HepG2 (cell line): ENCODE measurements around the gene CISD1. TPM values are rescaled to one million over a fixed set of nuclear protein-coding genes. Genes with fewer than 3 reads are reported as not detected.

Source experiments
- FOXO1 ChIP-seq: sonication (generic); formaldehyde crosslinking; IDR thresholded peaks from 2 replicates; pipeline ENCODE4 v1.4.0; 2020; ENCODE audit warnings: missing genetic modification reagents
- HCFC1 ChIP-seq: fragments of 150-350 bp; IDR thresholded peaks from 2 replicates; pipeline ENCODE4 v1.6.1; 2014; ENCODE audit warnings: low read depth, low read length
- HOXA5 ChIP-seq: sonication (generic); formaldehyde crosslinking; IDR thresholded peaks from 2 replicates; pipeline ENCODE4 v1.4.0; 2020; ENCODE audit warnings: missing genetic modification reagents
- HOXD1 ChIP-seq: sonication (generic); formaldehyde crosslinking; IDR thresholded peaks from 2 replicates; pipeline ENCODE4 v1.5.0; 2020; ENCODE audit warnings: missing genetic modification reagents
- JUNB ChIP-seq: sonication (generic); formaldehyde crosslinking; IDR thresholded peaks from 2 replicates; pipeline ENCODE4 v1.8.0; 2022; ENCODE audit warnings: missing genetic modification reagents, mild to moderate bottlenecking, borderline replicate concordance
- KAT8 ChIP-seq: IDR thresholded peaks from 2 replicates; pipeline ENCODE4 v1.6.1; 2016; ENCODE audit warnings: missing genetic modification reagents, missing compliant biosample characterization
- KMT2A ChIP-seq: sonication (generic); formaldehyde crosslinking; IDR thresholded peaks from 2 replicates; pipeline ENCODE4 v1.4.0; 2020; ENCODE audit warnings: missing genetic modification reagents
- LCORL ChIP-seq, 2 experiments: fragments of 450-650 bp in 1 of 2; sonication (generic) in 1 of 2; formaldehyde crosslinking in 1 of 2; IDR thresholded peaks; 2 replicates each; pipeline versions ENCODE4 v1.5.0 to v1.6.1; 2017 to 2020; ENCODE audit warnings: antibody characterized with exemption in 1 of 2, missing genetic modification reagents in 1 of 2
- NCOA5 ChIP-seq: sonication (generic); formaldehyde crosslinking; IDR thresholded peaks from 2 replicates; pipeline ENCODE4 v1.4.0; 2020; ENCODE audit warnings: missing genetic modification reagents
- NFKBIZ ChIP-seq: IDR thresholded peaks from 2 replicates; pipeline ENCODE4 v1.6.1; 2018; ENCODE audit warnings: missing genetic modification reagents, missing compliant biosample characterization
- POLR2AphosphoS5 ChIP-seq: IDR thresholded peaks from 2 replicates; pipeline ENCODE4 v1.6.1; 2012; ENCODE audit warnings: low read depth, low read length
- RBFOX2 ChIP-seq: fragments of 200-400 bp; formaldehyde crosslinking; IDR thresholded peaks from 2 replicates; pipeline ENCODE4 v1.6.1; 2017; ENCODE audit warnings: low read depth, mild to moderate bottlenecking, low read length
- SAFB2 ChIP-seq: sonication (generic); formaldehyde crosslinking; IDR thresholded peaks from 2 replicates; pipeline ENCODE4 v1.5.1; 2020; ENCODE audit warnings: missing genetic modification reagents, low read depth, mild to moderate bottlenecking, borderline replicate concordance
- SNAPC4 ChIP-seq: sonication (generic); formaldehyde crosslinking; IDR thresholded peaks from 2 replicates; pipeline ENCODE4 v1.4.0; 2020; ENCODE audit warnings: mild to moderate bottlenecking, missing genetic modification reagents
- SNRNP70 ChIP-seq: fragments of 200-400 bp; formaldehyde crosslinking; IDR thresholded peaks from 2 replicates; pipeline ENCODE4 v1.6.1; 2017; ENCODE audit warnings: mild to moderate bottlenecking, low read depth, low read length, moderate library complexity
- SOX5 ChIP-seq: IDR thresholded peaks from 2 replicates; pipeline ENCODE4 v1.6.1; 2016; ENCODE audit warnings: borderline replicate concordance
- YEATS4 ChIP-seq: sonication (generic); formaldehyde crosslinking; IDR thresholded peaks from 2 replicates; pipeline ENCODE4 v1.4.0; 2020; ENCODE audit warnings: missing genetic modification reagents, borderline replicate concordance
- ZBTB43 ChIP-seq: sonication (generic); formaldehyde crosslinking; conservative IDR thresholded peaks from 2 replicates; pipeline ENCODE4 v1.4.0; 2020; ENCODE audit warnings: missing genetic modification reagents
- ZFAT ChIP-seq: sonication (generic); formaldehyde crosslinking; conservative IDR thresholded peaks from 2 replicates; pipeline ENCODE4 v1.8.1; 2023; ENCODE audit warnings: missing genetic modification reagents, inconsistent platforms
- ZNF337 ChIP-seq: sonication (generic); formaldehyde crosslinking; IDR thresholded peaks from 2 replicates; pipeline ENCODE4 v1.5.1; 2020; ENCODE audit warnings: missing genetic modification reagents, low read depth, mild to moderate bottlenecking, borderline replicate concordance
- ZNF512 ChIP-seq: sonication (generic); formaldehyde crosslinking; IDR thresholded peaks from 2 replicates; pipeline ENCODE4 v1.4.0; 2020; ENCODE audit warnings: mild to moderate bottlenecking, missing genetic modification reagents
- ZNF572 ChIP-seq: sonication (generic); formaldehyde crosslinking; IDR thresholded peaks from 2 replicates; pipeline ENCODE4 v1.5.1; 2020; ENCODE audit warnings: mild to moderate bottlenecking, missing genetic modification reagents
- ZNF766 ChIP-seq: sonication (generic); formaldehyde crosslinking; IDR thresholded peaks from 2 replicates; pipeline ENCODE4 v1.5.0; 2020; ENCODE audit warnings: missing genetic modification reagents, borderline replicate concordance
- polyA plus RNA-seq, 8 experiments: library from polyadenylated mRNA; depleted of rRNA in 3 of 8; stranded (reverse) in 7 of 8; unstranded in 1 of 8; fragments of >200 nt; fragmentation: Illumina TruSeq in 4 of 8; extraction: Trizol in 4 of 8; gene quantifications; 2 replicates each; pipeline versions ENCODE4 v1.2.1 to v1.2.3, GENCODE V29; 2011 to 2016; ENCODE audit warnings: low read depth in 4 of 8, missing spikeins in 1 of 8, mixed read lengths in 1 of 8; ENCODE audit not compliant: insufficient read depth in 1 of 8
- total RNA-seq, 5 experiments: library from RNA; depleted of rRNA; stranded (reverse); fragments of >200 nt; fragmentation: Illumina TruSeq; extraction: Trizol; gene quantifications; 2 replicates each; pipeline ENCODE4 v1.2.3, GENCODE V29; 2016; ENCODE audit warnings: low read depth in 1 of 5

Gene CISD1
- total and polyA plus RNA-seq, 2 of the 13 experiments (the other 11 are each of a cell fraction or from before 2014, with no cell fraction given): 63.4 to 78.9 TPM

DNA sequence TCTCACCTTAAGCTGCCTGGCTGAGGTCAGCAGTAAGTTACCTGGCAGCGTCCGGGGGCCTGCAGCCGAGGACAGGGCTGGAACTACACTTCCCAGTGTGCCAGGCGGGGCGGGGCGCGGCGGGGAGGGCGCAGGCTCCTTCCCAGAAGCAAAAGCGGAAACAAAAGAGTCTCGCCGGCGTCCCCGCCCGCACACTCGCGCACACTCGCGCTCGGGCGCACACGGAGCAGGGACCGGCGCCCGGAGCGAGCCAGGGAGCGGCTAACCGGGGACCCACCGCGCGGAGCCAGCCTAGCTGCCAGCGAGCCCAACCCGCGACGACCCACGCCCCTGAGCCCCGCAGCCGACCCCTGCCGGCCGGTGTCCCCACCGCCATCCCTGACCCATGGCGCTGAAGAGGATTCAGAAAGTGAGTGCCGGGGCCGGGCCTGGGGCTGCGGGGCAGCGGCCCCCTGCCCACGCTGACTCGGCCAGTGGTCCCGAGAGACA lies 65.9 kb downstream of the CISD1 start, which contains the start of gene UBE2D1 (continued):
- TF ChIP-seq ZBTB43 (CRISPR knock-in tag) (no peak), KAT8 (CRISPR knock-in tag) (peak; percentile 57; the same call in 1 of the 2 replicates), ZNF512 (CRISPR knock-in tag) (0 out of 2 replicates have a peak, but pooled peaks have one; percentile 18), SNAPC4 (CRISPR knock-in tag) (no peak), JUNB (no peak), LCORL (IDR thresholded peaks at IDR 0.05) (no peak), LCORL (CRISPR knock-in tag; IDR thresholded peaks at IDR 0.05) (0 out of 2 replicates have a peak, but pooled peaks have one; percentile 24), ZNF572 (CRISPR knock-in tag) (no peak), HOXA5 (CRISPR knock-in tag) (0 out of 2 replicates have a peak, but pooled peaks have one; percentile 79), YEATS4 (CRISPR knock-in tag) (peak; percentile 89), KMT2A (CRISPR knock-in tag) (peak; percentile 73), SAFB2 (CRISPR knock-in tag) (peak; percentile 80; the same call in 1 of the 2 replicates), FOXO1 (CRISPR knock-in tag) (peak; percentile 48; the same call in 1 of the 2 replicates), HOXD1 (CRISPR knock-in tag) (peak; percentile 60; the same call in 1 of the 2 replicates), ZNF337 (CRISPR knock-in tag) (peak; percentile 59; the same call in 1 of the 2 replicates), SOX5 (CRISPR knock-in tag) (peak; percentile 44; the same call in 1 of the 2 replicates), HCFC1 (peak; percentile 83), POLR2AphosphoS5 (peak; percentile 87), ZNF766 (CRISPR knock-in tag) (no peak), SNRNP70 (no peak), NCOA5 (no peak), RBFOX2 (peak; percentile 93), ZFAT (0 out of 2 replicates have a peak, but pooled peaks have one; percentile 46), NFKBIZ (CRISPR knock-in tag) (no peak)
